H9 (cell line): ENCODE measurements around the gene MFRP. TPM values are rescaled to one million over a fixed set of nuclear protein-coding genes. Genes with fewer than 3 reads are reported as not detected.
A peak's percentile ranks its signal among the peaks of the same experiment; 100 is the strongest.

Experiments used
- DNase-seq: peaks from one replicate; pipeline ENCODE4 v3.0.0-alpha.2; 2017
- H2AFZ ChIP-seq: one replicate; pipeline ENCODE4 v1.6.1; 2013; ENCODE audit warnings: mild to moderate bottlenecking, low read length, control low read depth, moderate library complexity
- H2AK5ac ChIP-seq: 2 replicates; pipeline ENCODE4 v1.6.1; 2013; ENCODE audit warnings: low read length, control low read depth, mixed read lengths; ENCODE audit not compliant: insufficient read length
- H2BK120ac ChIP-seq: one replicate; pipeline ENCODE4 v1.6.1; 2013; ENCODE audit warnings: low read depth, mild to moderate bottlenecking, low read length, control low read depth, inconsistent platforms; ENCODE audit not compliant: poor library complexity, severe bottlenecking
- H2BK12ac ChIP-seq: 2 replicates; pipeline ENCODE4 v1.6.1; 2013; ENCODE audit warnings: low read length, control low read depth, mixed read lengths, low read depth; ENCODE audit not compliant: insufficient read length
- H2BK15ac ChIP-seq: 2 replicates; pipeline ENCODE4 v1.6.1; 2013; ENCODE audit warnings: low read depth, low read length, control low read depth
- H2BK20ac ChIP-seq: one replicate; pipeline ENCODE4 v1.6.1; 2013; ENCODE audit warnings: low read depth, mild to moderate bottlenecking, low read length, control low read depth, inconsistent platforms; ENCODE audit not compliant: poor library complexity, severe bottlenecking
- H2BK5ac ChIP-seq: 2 replicates; pipeline ENCODE4 v1.6.1; 2013; ENCODE audit warnings: low read length, control low read depth, mixed read lengths; ENCODE audit not compliant: insufficient read length
- H3K14ac ChIP-seq: 2 replicates; pipeline ENCODE4 v1.6.1; 2013; ENCODE audit warnings: low read length, control low read depth; ENCODE audit not compliant: insufficient read depth
- H3K18ac ChIP-seq: 2 replicates; pipeline ENCODE4 v1.6.1; 2013; ENCODE audit warnings: low read depth, mild to moderate bottlenecking, mixed read lengths, low read length, control low read depth; ENCODE audit not compliant: insufficient read length
- H3K23ac ChIP-seq: 2 replicates; pipeline ENCODE4 v1.6.1; 2013; ENCODE audit warnings: low read length, control low read depth, mixed read lengths, low read depth; ENCODE audit not compliant: insufficient read length
- H3K23me2 ChIP-seq: 2 replicates; pipeline ENCODE4 v1.6.1; 2013; ENCODE audit warnings: low read depth, mild to moderate bottlenecking, mixed read lengths, low read length, control low read depth; ENCODE audit not compliant: insufficient read length, poor library complexity, severe bottlenecking
- H3K27ac ChIP-seq: 2 replicates; pipeline ENCODE4 v1.5.1; 2013; ENCODE audit warnings: low read length, control low read depth, mixed read lengths, low read depth; ENCODE audit not compliant: insufficient read length
- H3K27me3 ChIP-seq: 2 replicates; pipeline ENCODE4 v1.6.1; 2013; ENCODE audit warnings: low read length, control low read depth, inconsistent platforms; ENCODE audit not compliant: insufficient read depth
- H3K4ac ChIP-seq: 2 replicates; pipeline ENCODE4 v1.6.1; 2013; ENCODE audit warnings: low read depth, mild to moderate bottlenecking, control low read depth, inconsistent platforms, low read length, moderate library complexity
- H3K4me1 ChIP-seq: 2 replicates; pipeline ENCODE4 v1.6.1; 2013; ENCODE audit warnings: low read length, control low read depth, inconsistent platforms; ENCODE audit not compliant: insufficient read depth
- H3K4me2 ChIP-seq: 2 replicates; pipeline ENCODE4 v1.6.1; 2013; ENCODE audit warnings: low read length, control low read depth, mixed read lengths; ENCODE audit not compliant: insufficient read length, insufficient read depth
- H3K56ac ChIP-seq: 2 replicates; pipeline ENCODE4 v1.6.1; 2013; ENCODE audit warnings: low read depth, mild to moderate bottlenecking, mixed read lengths, low read length, control low read depth; ENCODE audit not compliant: insufficient read length
- H3K79me1 ChIP-seq: 2 replicates; pipeline ENCODE4 v1.6.1; 2013; ENCODE audit warnings: low read depth, mild to moderate bottlenecking, moderate library complexity, low read length, control low read depth, inconsistent platforms; ENCODE audit not compliant: insufficient read depth, poor library complexity, severe bottlenecking
- H3K79me2 ChIP-seq: 2 replicates; pipeline ENCODE4 v1.6.1; 2013; ENCODE audit warnings: low read length, control low read depth, inconsistent platforms; ENCODE audit not compliant: insufficient read depth
- H3K9ac ChIP-seq: 2 replicates; pipeline ENCODE4 v1.6.1; 2013; ENCODE audit warnings: low read length, control low read depth, mixed read lengths; ENCODE audit not compliant: insufficient read length; ENCODE audit errors: extremely low read depth
- H3K9me3 ChIP-seq: one replicate; pipeline ENCODE4 v1.6.1; 2013; ENCODE audit warnings: low read depth, low read length, inconsistent platforms; ENCODE audit not compliant: control insufficient read depth
- H3T11ph ChIP-seq: one replicate; pipeline ENCODE4 v1.6.1; 2013; ENCODE audit warnings: mild to moderate bottlenecking, low read length, control low read depth, inconsistent platforms
- H4K20me1 ChIP-seq: one replicate; pipeline ENCODE4 v1.6.1; 2013; ENCODE audit not compliant: control insufficient read depth, insufficient read length, insufficient read depth
- H4K5ac ChIP-seq: 2 replicates; pipeline ENCODE4 v1.6.1; 2013; ENCODE audit warnings: low read depth, mild to moderate bottlenecking, mixed read lengths, low read length, control low read depth; ENCODE audit not compliant: insufficient read length
- H4K8ac ChIP-seq: replicated peaks from 2 replicates; pipeline ENCODE4 v1.6.1; 2013; ENCODE audit warnings: low read length, control low read depth, mixed read lengths, low read depth; ENCODE audit not compliant: insufficient read length
- H4K91ac ChIP-seq: 2 replicates; pipeline ENCODE4 v1.6.1; 2013; ENCODE audit warnings: low read depth, mild to moderate bottlenecking, moderate library complexity, mixed read lengths, low read length, control low read depth; ENCODE audit not compliant: insufficient read length
- H3K27ac Mint-ChIP-seq, 3 experiments: 2 replicates in 2 of 3; 3 replicates in 1 of 3; pipeline ENCODE4 v1.8.0; 2020 to 2021; ENCODE audit warnings: mixed read lengths in 3 of 3, mild to moderate bottlenecking in 1 of 3, moderate library complexity in 1 of 3
- H3K27me3 Mint-ChIP-seq: 2 replicates; pipeline ENCODE4 v1.8.0; 2021; ENCODE audit warnings: low read depth, mild to moderate bottlenecking, moderate library complexity, mixed read lengths
- H3K36me3 Mint-ChIP-seq, 3 experiments: 2 replicates in 2 of 3; 3 replicates in 1 of 3; pipeline ENCODE4 v1.8.0; 2020 to 2021; ENCODE audit warnings: low read depth in 3 of 3, mixed read lengths in 3 of 3; ENCODE audit not compliant: insufficient read depth in 1 of 3
- H3K4me1 Mint-ChIP-seq, 2 experiments: 2 replicates each; pipeline ENCODE4 v1.8.0; 2020; ENCODE audit warnings: mixed read lengths in 2 of 2
- H3K4me3 Mint-ChIP-seq, 2 experiments: 2 replicates in 1 of 2; 3 replicates in 1 of 2; pipeline ENCODE4 v1.8.0; 2020 to 2021; ENCODE audit warnings: mild to moderate bottlenecking in 2 of 2, mixed read lengths in 2 of 2, moderate library complexity in 1 of 2
- H3K9me3 Mint-ChIP-seq, 2 experiments: 2 replicates in 1 of 2; 3 replicates in 1 of 2; pipeline ENCODE4 v1.8.0; 2020; ENCODE audit warnings: mild to moderate bottlenecking in 2 of 2, mixed read lengths in 2 of 2, moderate library complexity in 1 of 2
- CTCF ChIP-seq: fragments of 200-600 bp; sonication (generic); conservative IDR thresholded peaks from 3 replicates; pipeline ENCODE4 v1.8.0; 2021; ENCODE audit warnings: antibody characterized with exemption, mild to moderate bottlenecking
- WGBS: extraction: QIAGEN DNeasy Blood & Tissue Kit; methylation state at CpG from one replicate; pipeline ENCODE4 v1.1.7; 2013; ENCODE audit warnings: missing lambda C conversion rate, low lambda C conversion rate, mixed read lengths; ENCODE audit not compliant: insufficient read length; ENCODE audit errors: extremely low coverage; 5-methylcytosine and 5-hydroxymethylcytosine counted together
- total RNA-seq: library from RNA; stranded (reverse); gene quantifications from 2 replicates; pipeline ENCODE4 v1.2.1, GENCODE V29; 2021

The MFRP gene
- total RNA-seq, 1 experiment from 2014 or later, result not detected

GRCh38 chr11:119359365-119360214 is 13.1 kb upstream of the MFRP start:
- H3K23me2 ChIP-seq, result peaks cover 10% of the 10 kb centered on the region
- no peak overlapping the region for H2AFZ ChIP-seq
- no peak overlapping the region for H3K18ac ChIP-seq
- no peak overlapping the region for H2BK12ac ChIP-seq
- H3K9ac ChIP-seq, result no peak overlapping the region
- no peak overlapping the region for H2BK120ac ChIP-seq
- no peak overlapping the region for H3K4ac ChIP-seq
- Mint-ChIP-seq H3K27ac (peak overlapping the region in 1 of 3 experiments; percentile 48; a peak in 1 of 7 replicates), H3K27me3 (peaks cover 57% of the 10 kb centered on the region), H3K9me3 (peaks cover 2 to 3% of the 10 kb centered on the region in 2 experiments; a peak in 2 of 5 replicates), H3K4me3 (no peak overlapping the region), H3K4me1 (peaks cover 43 to 46% of the 10 kb centered on the region in 2 experiments), H3K36me3 (peaks cover 13 to 27% (median 26%) of the 10 kb centered on the region in 3 experiments)
- H4K91ac ChIP-seq, result no peak overlapping the region
- no peak overlapping the region for H3K27ac ChIP-seq
- no peak overlapping the region for H2BK15ac ChIP-seq
- no peak overlapping the region for H3K4me2 ChIP-seq
- no peak overlapping the region for H4K5ac ChIP-seq
- H3K79me1 ChIP-seq, result no peaks in the 10 kb centered on the region
- H3K79me2 ChIP-seq, result no peaks in the 10 kb centered on the region
- H3K9me3 ChIP-seq, result no peaks in the 10 kb centered on the region
- no CpG with 5 or more reads among the region's 10 CpGs for WGBS
- peaks cover 7% of the 10 kb centered on the region for H3K4me1 ChIP-seq
- DNase-seq, result peak; percentile 14
- H2AK5ac ChIP-seq, result no peak overlapping the region
- no peak for TF ChIP-seq CTCF
- peaks cover 14% of the 10 kb centered on the region; the same call in 1 of the 2 replicates for H3K27me3 ChIP-seq
- peaks cover 5% of the 10 kb centered on the region for H4K20me1 ChIP-seq
- H4K8ac ChIP-seq, result no peak overlapping the region
- H3K14ac ChIP-seq, result no peak overlapping the region
- no peak overlapping the region for H2BK5ac ChIP-seq
- no peak overlapping the region for H3K56ac ChIP-seq
- no peak overlapping the region for H3T11ph ChIP-seq
- H3K23ac ChIP-seq, result no peak overlapping the region
- no peak overlapping the region for H2BK20ac ChIP-seq
